AG04450 (cell line): ENCODE measurements around the gene ITGBL1. TPM values are rescaled to one million over a fixed set of nuclear protein-coding genes. Genes with fewer than 3 reads are reported as not detected.

Source experiments
- CTCF ChIA-PET: fragments of 300-600, 350-600 bp; formaldehyde crosslinking; extraction: SDS; loops from one replicate; lab custom pipeline; 2022; ENCODE audit warnings: antibody characterized with exemption, inconsistent platforms; lab: Charles Lee
- POLR2A ChIA-PET: fragments of 350-600 bp; formaldehyde crosslinking; extraction: SDS; loops from one replicate; lab custom pipeline; 2021; ENCODE audit warnings: antibody characterized with exemption, inconsistent platforms; lab: Yijun Ruan, JAX
- DNase-seq: peaks from one replicate; pipeline ENCODE4 v3.0.0-alpha.2; 2011; ENCODE audit warnings: low read depth, low spot score
- H3K27ac ChIP-seq: one replicate; pipeline ENCODE4 v1.5.1; 2012; ENCODE audit warnings: low read depth, low read length, control low read depth
- H3K27me3 ChIP-seq: one replicate; pipeline ENCODE4 v1.6.0; 2012; ENCODE audit warnings: low read length; ENCODE audit not compliant: control insufficient read depth, insufficient read depth
- H3K4me3 ChIP-seq: 2 replicates; pipeline ENCODE4 v1.5.1; 2011; ENCODE audit warnings: mild to moderate bottlenecking, low read depth, low read length, control low read depth
- H3K9me3 ChIP-seq: 2 replicates; pipeline ENCODE4 v1.5.1; 2012; ENCODE audit warnings: low read length; ENCODE audit not compliant: control insufficient read depth, insufficient read depth
- CTCF ChIP-seq: IDR thresholded peaks from 2 replicates; pipeline ENCODE4 v1.5.1; 2011; ENCODE audit warnings: low read depth, low read length, control low read depth, inconsistent platforms
- polyA plus RNA-seq: library from polyadenylated mRNA; depleted of rRNA; stranded (reverse); fragments of >200 nt; gene quantifications from 2 replicates; pipeline ENCODE4 v1.2.3, GENCODE V29; 2011

The ITGBL1 gene
- polyA plus RNA-seq, 1 experiment: 17.1 TPM

GRCh38 chr13:101711307-101712025 is 259.0 kb downstream of the ITGBL1 start:
- Histone ChIP-seq H3K27me3 (no peaks in the 10 kb centered on the region), H3K27ac (no peak overlapping the region), H3K9me3 (no peaks in the 10 kb centered on the region), H3K4me3 (no peak overlapping the region)
- TF ChIP-seq CTCF: no peak
- ChIA-PET POLR2A (no interaction called here), CTCF (no interaction called here)
- no peak for DNase-seq

- no peaks in the 10 kb centered on the region for H3K9me3 ChIP-seq
- ChIA-PET CTCF (interaction anchor here (0.9 kb wide), 1 partner anchor 567 kb away, joined by 3 read pairs; no protein-coding TSS in a partner anchor), POLR2A (no interaction called here)
- H3K27ac ChIP-seq: no peak overlapping the region
- DNase-seq: no peak
- no peaks in the 10 kb centered on the region for H3K27me3 ChIP-seq
- TF ChIP-seq CTCF: no peak
- H3K4me3 ChIP-seq: no peak overlapping the region
These were observed 259.5 kb downstream of the ITGBL1 start for GRCh38 chr13:101712026-101712348.

- Histone ChIP-seq H3K9me3 (no peaks in the 10 kb centered on the region), H3K4me3 (no peak overlapping the region), H3K27me3 (no peaks in the 10 kb centered on the region), H3K27ac (no peak overlapping the region)
- no peak for DNase-seq
- CTCF ChIA-PET: no interaction called here
- TF ChIP-seq CTCF: no peak
- POLR2A ChIA-PET: no interaction called here
These were observed 261.7 kb downstream of the ITGBL1 start for GRCh38 chr13:101714195-101714594.

- H3K9me3 ChIP-seq: no peaks in the 10 kb centered on the region
These were observed 264.9 kb downstream of the ITGBL1 start for GRCh38 chr13:101717353-101717752.

More at GRCh38 chr13:101717353-101717752, 264.9 kb downstream of the ITGBL1 start:
- no peak for TF ChIP-seq CTCF
- Histone ChIP-seq H3K27me3 (no peaks in the 10 kb centered on the region), H3K4me3 (no peak overlapping the region), H3K27ac (no peak overlapping the region)
- POLR2A ChIA-PET: no interaction called here
- no peak for DNase-seq
- CTCF ChIA-PET: no interaction called here
